Neural progenitor cell (in vitro differentiated cells): Measurements from ENCODE around the gene MYO18B.

Experiments
- EZH2 ChIP-seq: fragments of 200-600 bp; sonication (generic); IDR thresholded peaks from 2 replicates; pipeline ENCODE4 v1.6.1; 2017; ENCODE audit warnings: antibody characterized with exemption, mild to moderate bottlenecking, moderate library complexity
- TF ChIP-seq, protein P1 (sequence below): fragments of 200-600 bp; sonication (generic); IDR thresholded peaks from 2 replicates; pipeline ENCODE4 v1.5.1; 2017; ENCODE audit warnings: antibody characterized with exemption, mild to moderate bottlenecking

DNA sequence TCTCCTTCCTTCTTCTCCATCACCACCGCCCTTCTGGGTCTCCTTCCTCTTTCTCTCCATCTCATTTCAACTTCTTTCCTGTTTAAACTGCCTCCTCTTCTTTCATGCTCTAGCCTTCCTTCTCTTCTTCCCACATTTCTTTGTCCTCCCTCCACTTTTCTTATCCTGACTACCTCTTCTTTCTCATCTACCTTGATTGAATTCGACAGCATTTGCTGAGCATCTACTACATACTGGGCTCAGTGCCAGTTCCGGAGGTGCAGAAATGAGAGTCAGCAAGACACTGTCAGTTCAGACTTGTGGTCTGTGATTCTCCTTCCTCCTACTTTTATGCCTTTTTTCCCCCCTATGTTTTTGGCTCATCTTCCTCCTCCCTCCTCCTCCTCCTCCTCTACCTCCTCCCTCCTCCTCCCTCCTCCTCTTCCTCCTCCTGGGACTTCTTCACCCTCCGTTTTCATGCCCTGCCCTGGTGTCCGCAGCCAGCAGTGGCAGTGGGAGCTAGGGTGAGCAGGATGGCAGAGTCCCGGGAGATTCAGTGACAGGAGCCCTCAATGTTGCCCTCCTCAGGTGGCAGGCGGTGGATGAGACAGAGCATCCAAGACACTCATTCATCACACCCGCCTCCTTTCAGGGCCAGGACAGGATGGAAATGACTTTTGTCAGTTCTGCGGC lies 281.3 kb downstream of the MYO18B start:
- TF ChIP-seq EZH2: no peak
- TF ChIP-seq, protein P1, sequence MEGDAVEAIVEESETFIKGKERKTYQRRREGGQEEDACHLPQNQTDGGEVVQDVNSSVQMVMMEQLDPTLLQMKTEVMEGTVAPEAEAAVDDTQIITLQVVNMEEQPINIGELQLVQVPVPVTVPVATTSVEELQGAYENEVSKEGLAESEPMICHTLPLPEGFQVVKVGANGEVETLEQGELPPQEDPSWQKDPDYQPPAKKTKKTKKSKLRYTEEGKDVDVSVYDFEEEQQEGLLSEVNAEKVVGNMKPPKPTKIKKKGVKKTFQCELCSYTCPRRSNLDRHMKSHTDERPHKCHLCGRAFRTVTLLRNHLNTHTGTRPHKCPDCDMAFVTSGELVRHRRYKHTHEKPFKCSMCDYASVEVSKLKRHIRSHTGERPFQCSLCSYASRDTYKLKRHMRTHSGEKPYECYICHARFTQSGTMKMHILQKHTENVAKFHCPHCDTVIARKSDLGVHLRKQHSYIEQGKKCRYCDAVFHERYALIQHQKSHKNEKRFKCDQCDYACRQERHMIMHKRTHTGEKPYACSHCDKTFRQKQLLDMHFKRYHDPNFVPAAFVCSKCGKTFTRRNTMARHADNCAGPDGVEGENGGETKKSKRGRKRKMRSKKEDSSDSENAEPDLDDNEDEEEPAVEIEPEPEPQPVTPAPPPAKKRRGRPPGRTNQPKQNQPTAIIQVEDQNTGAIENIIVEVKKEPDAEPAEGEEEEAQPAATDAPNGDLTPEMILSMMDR: no peak
